Heart left ventricle (tissue), 16 donors: ENCODE results near the gene CREG1. TPM values are rescaled to one million over a fixed set of nuclear protein-coding genes. Genes with fewer than 3 reads are reported as not detected.

Experiments
- ATAC-seq, 4 donors: fragments of 200-7000 bp; cut with Tn5 transposase; one replicate each; pipeline ENCODE4 v1.9.1; 2020 to 2022; ENCODE audit warnings: moderate library complexity in 4 of 4, mild to moderate bottlenecking in 3 of 4, moderate number of reproducible peaks in 1 of 4
- DNase-seq, 5 donors: peaks; one replicate each; pipeline ENCODE4 v3.0.0-alpha.2; 2020
- H3K27ac ChIP-seq, 12 donors: fragments of 200-600 bp; sonication (generic) in 4 of 12; one replicate each; pipeline versions ENCODE4 v1.5.0 to v1.8.0; 2016 to 2022; ENCODE audit warnings: mild to moderate bottlenecking in 2 of 12
- H3K27me3 ChIP-seq, 9 donors: fragments of 200-600 bp; sonication (generic) in 2 of 9; one replicate each; pipeline versions ENCODE4 v1.5.1 to v1.8.0; 2016 to 2022; ENCODE audit warnings: mild to moderate bottlenecking in 3 of 9
- H3K36me3 ChIP-seq, 9 donors: fragments of 200-600 bp; sonication (generic) in 2 of 9; one replicate each; pipeline versions ENCODE4 v1.5.0 to v1.8.0; 2018 to 2022; ENCODE audit warnings: mild to moderate bottlenecking in 2 of 9
- H3K4me1 ChIP-seq, 12 donors: fragments of 200-600 bp; sonication (generic) in 4 of 12; one replicate each; pipeline versions ENCODE4 v1.5.0 to v1.8.0; 2016 to 2022; ENCODE audit warnings: mild to moderate bottlenecking in 3 of 12
- H3K4me3 ChIP-seq, 12 donors: fragments of 200-600 bp; sonication (generic) in 4 of 12; one replicate each; pipeline versions ENCODE4 v1.5.0 to v1.8.0; 2017 to 2022; ENCODE audit warnings: mild to moderate bottlenecking in 9 of 12, moderate library complexity in 4 of 12
- H3K9me3 ChIP-seq, 12 donors: fragments of 200-600 bp; sonication (generic) in 4 of 12; one replicate each; pipeline versions ENCODE4 v1.5.0 to v1.8.0; 2016 to 2022; ENCODE audit warnings: mild to moderate bottlenecking in 1 of 12
- CTCF ChIP-seq, 12 donors: fragments of 200-600 bp; sonication (generic) in 4 of 12; IDR thresholded peaks; one replicate each; pipeline versions ENCODE4 v1.5.0 to v1.8.0; 2018 to 2022; ENCODE audit warnings: antibody characterized with exemption in 12 of 12, mild to moderate bottlenecking in 5 of 12
- POLR2A ChIP-seq, 2 donors: fragments of 450-650 bp; IDR thresholded peaks; one replicate each; pipeline ENCODE4 v1.6.1; 2017; ENCODE audit warnings: antibody characterized with exemption in 2 of 2, mild to moderate bottlenecking in 2 of 2, moderate library complexity in 2 of 2
- WGBS, 4 donors: extraction: QIAGEN DNeasy Blood & Tissue Kit in 2 of 4; methylation state at CpG; one replicate each; pipeline versions ENCODE4 v1.1.5 to v1.1.7; 2013 to 2018; 5-methylcytosine and 5-hydroxymethylcytosine counted together
- intact Hi-C, 10 donors: fragments of 100-400 bp; cut with DNase I; formaldehyde crosslinking; loops; one replicate each; pipeline versions ENCODE4 v1.11.1 to v1.14.2; 2022
- polyA plus RNA-seq, 2 donors: library from polyadenylated mRNA; stranded (reverse); fragments of 200-250 nt; gene quantifications; one replicate each; pipeline ENCODE4 v1.2.3, GENCODE V29; 2013
- total RNA-seq, 9 donors: library from RNA; depleted of rRNA in 2 of 9; stranded (reverse); fragments of >200 nt in 2 of 9; fragmentation: NEBNext Ultra II Directional in 3 of 9; extraction: Animal tissue kit (Norgen Biotek cat#: 25700) in 3 of 9; gene quantifications; one replicate each; pipeline versions ENCODE4 v1.1.0 to v1.2.4, GENCODE V29; 2016 to 2023
- donor health status: ischemic (EF 13 %, LVEDD 7.1; RV severe dilation, severe dysfunction).
- donor health status: healthy with polysubstance abuse.
- donor health status: DM: no; HTN: yes; CAD: no.
- donor health status: DM: no; HTN: no; CAD: no.
- donor health status: ischemic (EF 25% LVEDD 6.9; RV normal size, moderate dysfunction).
- donor health status: ischemic (EF 25% LVEDD 5.7; RV mildly dilated, moderate dysfunction).
- donor health status: healthy.
- donor health status: DM: yes; HTN: yes; CAD: no.
- donor health status: ischemic (EF 35%, LVEDD 5.7; RV mildly dilated, moderate dysfunction).
- donor health status: nonischemic (EF 11% LVEDD 7.7; RV severe dilation, severe dysfunction).
- donor health status: DM: yes; HTN: yes; CAD: no.
- donor health status: PGD.
- donor health status: ischemic (EF 29% LVEDD 5.4; RV normal size, mild dysfunction).
- donor health status: nonischemic (EF 23%, LVEDD 6.1; RV moderate dilation, normal function).

The CREG1 gene
- total and polyA plus RNA-seq, 11 donors = 31.3 to 176 (median 85.5) TPM

GRCh38 chr1:167499664-167500101 lies 53.9 kb downstream of the CREG1 start:
- WGBS, 4 donors = 70 to 85% (median 78%) methylated on average over 3 of the region's 3 CpGs
- Histone ChIP-seq H3K36me3 (no peaks in the 10 kb centered on the region), H3K9me3 (no peaks in the 10 kb centered on the region), H3K4me1 (no peaks in the 10 kb centered on the region), H3K4me3 (no peak overlapping the region), H3K27me3 (peaks cover 0 to 27% (median 0%) of the 10 kb centered on the region in 9 donors), H3K27ac (no peak overlapping the region)
- ATAC-seq (no peak), DNase-seq (no peak)
- intact Hi-C loops = no loop called here
- TF ChIP-seq CTCF (IDR thresholded peaks at IDR 0.05) = no peak
- TF ChIP-seq POLR2A (IDR thresholded peaks at IDR 0.05) = no peak

GRCh38 chr1:167499106-167499505 lies 54.5 kb downstream of the CREG1 start:
- 54 to 63% (median 61%) methylated on average over 4 of the region's 4 CpGs for whole genome bisulfite sequencing, 4 donors
- DNase-seq = no peak
- no peak overlapping the region for H3K27ac ChIP-seq
- no peak for TF ChIP-seq POLR2A (IDR thresholded peaks at IDR 0.05)
- TF ChIP-seq CTCF (IDR thresholded peaks at IDR 0.05) = no peak
- H3K9me3 ChIP-seq = no peaks in the 10 kb centered on the region
- no peaks in the 10 kb centered on the region for H3K4me1 ChIP-seq
- intact Hi-C loops = no loop called here
- H3K27me3 ChIP-seq = peaks cover 0 to 27% (median 0%) of the 10 kb centered on the region in 9 donors
- no peak for ATAC-seq
- no peak overlapping the region for H3K4me3 ChIP-seq
- no peaks in the 10 kb centered on the region for H3K36me3 ChIP-seq

DNA sequence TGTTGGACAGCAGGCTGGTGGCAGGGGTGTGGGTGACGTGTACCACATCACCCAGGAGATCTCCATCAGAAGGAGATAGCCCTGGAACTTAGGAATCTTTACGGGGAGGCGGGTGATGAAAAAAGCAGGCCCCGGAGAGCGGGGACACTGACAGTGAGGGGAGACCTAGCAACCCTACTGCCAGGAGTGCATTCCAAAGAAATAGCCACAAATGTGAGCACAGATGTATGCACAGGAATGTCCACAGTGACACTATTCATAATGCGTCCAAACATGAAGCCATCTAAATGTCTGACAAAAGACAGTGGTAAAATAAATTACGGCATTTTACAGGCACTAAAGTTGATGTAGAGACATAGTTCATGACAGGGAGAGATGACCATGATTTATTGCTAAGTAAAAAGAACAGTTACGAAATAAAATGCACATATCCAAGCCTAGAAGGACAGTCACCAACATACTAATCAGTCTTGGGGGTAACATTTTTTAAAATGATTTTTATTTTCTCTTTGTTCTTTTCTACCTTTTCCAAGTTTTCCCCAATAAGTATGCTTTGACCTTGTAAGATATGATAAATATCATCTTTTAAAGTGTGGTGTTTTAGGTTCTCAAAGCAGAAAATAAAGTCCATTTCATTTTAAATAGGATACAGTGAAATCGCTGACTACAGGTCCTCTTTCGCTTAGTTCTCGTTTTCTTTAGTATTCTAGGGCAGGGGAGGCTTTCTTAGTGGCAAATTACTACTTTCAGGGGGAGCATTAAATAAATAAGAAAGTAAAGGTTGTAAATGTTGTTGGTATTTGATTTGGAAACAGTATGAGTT lies 56.6 kb downstream of the CREG1 start:
- 75 to 82% (median 78%) methylated on average over 11 of the region's 11 CpGs for WGBS, 4 donors
- TF ChIP-seq POLR2A (IDR thresholded peaks at IDR 0.05) (no peak), CTCF (IDR thresholded peaks at IDR 0.05) (no peak)

GRCh38 chr1:167493372-167493771 lies 60.2 kb downstream of the CREG1 start:
- peaks cover 0 to 20% (median 5%) of the 10 kb centered on the region in 9 donors for H3K27me3 ChIP-seq
- TF ChIP-seq CTCF (IDR thresholded peaks at IDR 0.05) = no peak
- TF ChIP-seq POLR2A (IDR thresholded peaks at IDR 0.05) = no peak
- ATAC-seq (no peak), DNase-seq (no peak)
- intact Hi-C loops = no loop called here
- no peak overlapping the region for H3K4me3 ChIP-seq
- no peaks in the 10 kb centered on the region for H3K36me3 ChIP-seq
- H3K27ac ChIP-seq = no peak overlapping the region
- no peaks in the 10 kb centered on the region for H3K4me1 ChIP-seq
- no peaks in the 10 kb centered on the region for H3K9me3 ChIP-seq
- 91 to 100% (median 94%) methylated on average over 2 of the region's 2 CpGs for WGBS, 4 donors

More for the DNA sequence above, 56.6 kb downstream of the CREG1 start:
- ATAC-seq (no peak), DNase-seq (no peak)
- Histone ChIP-seq H3K27me3 (peaks cover 0 to 24% (median 5%) of the 10 kb centered on the region in 9 donors), H3K9me3 (no peaks in the 10 kb centered on the region), H3K27ac (no peak overlapping the region), H3K4me1 (no peaks in the 10 kb centered on the region), H3K36me3 (no peaks in the 10 kb centered on the region), H3K4me3 (no peak overlapping the region)
- intact Hi-C loops = no loop called here
